Tibial nerve (tissue), 4 donors: ENCODE data around the gene TEX2.

ENCODE experiments used
- CTCF ChIP-seq, 5 experiments: fragments of 200-600 bp in 3 of 5; fragments of 450-650 bp in 2 of 5; sonication (generic) in 3 of 5; IDR thresholded peaks; one replicate each; pipeline ENCODE4 v1.5.1; 2016 to 2019; ENCODE audit warnings: antibody characterized with exemption in 5 of 5, mild to moderate bottlenecking in 3 of 5, moderate library complexity in 2 of 5
- EP300 ChIP-seq, 2 donors: sonication (generic); formaldehyde crosslinking; IDR thresholded peaks; one replicate each; pipeline ENCODE4 v1.6.1; 2017; ENCODE audit warnings: antibody characterized with exemption in 2 of 2, mild to moderate bottlenecking in 1 of 2

DNA sequence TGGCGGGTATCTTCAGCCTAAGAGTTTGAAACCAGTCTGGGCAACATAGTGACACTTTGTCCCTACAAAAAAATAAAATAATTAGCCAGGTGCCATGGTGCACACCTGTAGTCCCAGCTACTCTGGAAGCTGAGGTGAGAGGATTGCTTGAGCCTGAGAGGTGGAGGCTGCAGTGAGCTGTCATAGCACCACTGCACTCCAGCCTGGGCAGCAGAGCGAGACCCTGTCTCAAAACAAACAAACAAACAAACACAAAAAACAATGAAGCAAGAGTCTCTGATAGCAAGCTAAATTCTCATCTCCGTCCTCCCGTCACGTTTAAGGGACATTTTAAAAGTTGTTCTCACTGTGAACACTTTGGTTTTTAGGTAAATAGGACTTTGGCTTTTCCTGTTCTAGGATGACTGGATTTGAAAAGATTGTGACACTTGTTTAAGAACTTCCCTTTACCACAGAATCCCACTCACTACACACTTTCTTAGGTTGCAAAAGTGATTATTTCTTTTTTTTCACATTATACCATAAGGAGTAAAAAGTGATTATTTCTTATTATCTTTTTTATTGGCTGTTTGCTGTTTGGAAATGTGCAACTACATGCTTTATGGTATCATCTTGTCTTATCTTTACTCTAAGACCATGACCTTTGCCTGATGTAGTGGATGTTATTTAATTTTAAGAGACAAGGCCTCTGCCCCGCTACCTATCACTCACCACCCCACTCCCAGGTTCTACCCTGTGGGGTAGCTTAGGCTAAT is 128.7 kb downstream of the TEX2 start:
- TF ChIP-seq EP300 (IDR thresholded peaks at IDR 0.05): no peak
- TF ChIP-seq CTCF (IDR thresholded peaks at IDR 0.05): no peak
